Fibroblast of lung (primary cell): ENCODE data around the gene NDUFAB1. TPM values are rescaled to one million over a fixed set of nuclear protein-coding genes. Genes with fewer than 3 reads are reported as not detected.
"Not testable (repeated sequence)": the region's sequence is repeated elsewhere in the genome, so short reads cannot be mapped to it uniquely, and the experiment has no call there.

Experiments
- DNase-seq, 2 donors: peaks; one replicate each; pipeline versions ENCODE4 v3.0.0 to v3.0.0-alpha.2; 2010; ENCODE audit warnings: low read depth in 2 of 2
- H2AFZ ChIP-seq: 2 replicates; pipeline ENCODE4 v1.5.1; 2012; ENCODE audit warnings: low read length, control low read depth, inconsistent platforms
- H3K27ac ChIP-seq: 2 replicates; pipeline ENCODE4 v1.5.1; 2011; ENCODE audit warnings: low read length, control low read depth; ENCODE audit not compliant: insufficient read depth
- H3K27me3 ChIP-seq: 2 replicates; pipeline ENCODE4 v1.5.1; 2011; ENCODE audit warnings: mild to moderate bottlenecking, low read length; ENCODE audit not compliant: control insufficient read depth, insufficient read depth
- H3K36me3 ChIP-seq: 2 replicates; pipeline ENCODE4 v1.5.1; 2011; ENCODE audit warnings: low read length; ENCODE audit not compliant: control insufficient read depth, insufficient read depth
- H3K4me1 ChIP-seq: 2 replicates; pipeline ENCODE4 v1.5.1; 2011; ENCODE audit warnings: low read length; ENCODE audit not compliant: control insufficient read depth, insufficient read depth; ENCODE audit errors: extremely low read depth
- H3K4me2 ChIP-seq: 2 replicates; pipeline ENCODE4 v1.5.1; 2011; ENCODE audit warnings: low read length, control low read depth; ENCODE audit not compliant: insufficient read depth; ENCODE audit errors: extremely low read depth
- H3K4me3 ChIP-seq, 4 experiments: fragments of 200-600 bp in 1 of 4; sonication (generic) in 1 of 4; replicated peaks in 1 of 4; 2 replicates each; pipeline ENCODE4 v1.5.1; 2011 to 2016; ENCODE audit warnings: low read length in 4 of 4, low read depth in 3 of 4, mild to moderate bottlenecking in 3 of 4, control low read depth in 2 of 4, inconsistent platforms in 1 of 4, mixed read lengths in 1 of 4; ENCODE audit not compliant: insufficient read depth in 1 of 4; ENCODE audit errors: control extremely low read depth in 1 of 4
- H3K79me2 ChIP-seq: 2 replicates; pipeline ENCODE4 v1.5.1; 2012; ENCODE audit warnings: mild to moderate bottlenecking, low read length, inconsistent platforms; ENCODE audit not compliant: control insufficient read depth, insufficient read depth
- H3K9ac ChIP-seq: 2 replicates; pipeline ENCODE4 v1.5.1; 2011; ENCODE audit warnings: mild to moderate bottlenecking, low read length, control low read depth; ENCODE audit not compliant: insufficient read depth
- H3K9me3 ChIP-seq: 2 replicates; pipeline ENCODE4 v1.5.1; 2012; ENCODE audit warnings: low read depth, low read length; ENCODE audit not compliant: control insufficient read depth, insufficient read depth
- H4K20me1 ChIP-seq: 2 replicates; pipeline ENCODE4 v1.5.1; 2011; ENCODE audit warnings: low read length; ENCODE audit not compliant: control insufficient read depth, insufficient read depth; ENCODE audit errors: extremely low read depth
- EZH2 ChIP-seq: IDR thresholded peaks from 2 replicates; pipeline ENCODE4 v1.5.1; 2012; ENCODE audit warnings: low read length, control low read depth, mild to moderate bottlenecking; ENCODE audit errors: missing control alignments
- polyA plus RNA-seq, 2 donors: library from polyadenylated mRNA; depleted of rRNA in 1 of 2; stranded (reverse) in 1 of 2; unstranded in 1 of 2; fragments of >200 nt; gene quantifications; 2 replicates each; pipeline ENCODE4 v1.2.1, GENCODE V29; 2011 to 2012; ENCODE audit warnings: missing spikeins in 1 of 2
- total RNA-seq: library from RNA; depleted of rRNA; stranded (reverse); fragments of >200 nt; gene quantifications from 2 replicates; pipeline ENCODE4 v1.2.1, GENCODE V29; 2014
- TF ChIP-seq, protein P1 (sequence below), 2 donors: IDR thresholded peaks in 1 of 2; conservative IDR thresholded peaks in 1 of 2; 1 replicate in 1 of 2; 2 replicates in 1 of 2; pipeline ENCODE4 v1.5.1; 2011 to 2012; ENCODE audit warnings: low read length in 2 of 2, control low read depth in 1 of 2, inconsistent platforms in 1 of 2, low read depth in 1 of 2, mild to moderate bottlenecking in 1 of 2

NDUFAB1 gene
- total and polyA plus RNA-seq, 2 donors (not counting 1 experiment from before 2014, with no cell fraction given), result 98.4 to 105 TPM

DNA sequence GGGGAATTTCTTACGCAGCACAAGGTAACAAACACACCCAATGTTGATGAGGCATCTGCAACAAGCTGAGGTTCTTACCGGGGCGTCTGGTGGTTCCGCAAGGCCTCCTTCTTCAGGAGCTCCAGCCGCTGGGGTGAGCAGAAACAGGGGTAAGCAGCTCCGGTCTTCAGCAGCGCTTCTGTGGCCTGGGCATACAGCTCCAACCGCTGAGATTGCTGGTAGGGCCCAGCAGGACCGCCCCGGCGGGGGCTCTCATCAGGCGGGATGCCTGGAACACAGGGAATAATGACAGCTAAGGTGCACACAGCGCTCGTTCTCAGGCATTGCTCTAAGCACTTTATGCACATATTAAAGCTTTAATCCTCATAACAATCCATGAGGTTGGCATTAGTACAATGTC is 51.7 kb downstream of the NDUFAB1 start:
- H3K4me1 ChIP-seq, result no peaks in the 10 kb centered on the region
- H3K36me3 ChIP-seq, result peaks cover 5% of the 10 kb centered on the region
- H3K27me3 ChIP-seq, result no peaks in the 10 kb centered on the region
- no peak overlapping the region for H3K9ac ChIP-seq
- no peak overlapping the region for H3K4me3 ChIP-seq
- no peaks in the 10 kb centered on the region for H3K9me3 ChIP-seq
- H4K20me1 ChIP-seq, result no peaks in the 10 kb centered on the region
- no peak for TF ChIP-seq EZH2
- TF ChIP-seq, protein P1, sequence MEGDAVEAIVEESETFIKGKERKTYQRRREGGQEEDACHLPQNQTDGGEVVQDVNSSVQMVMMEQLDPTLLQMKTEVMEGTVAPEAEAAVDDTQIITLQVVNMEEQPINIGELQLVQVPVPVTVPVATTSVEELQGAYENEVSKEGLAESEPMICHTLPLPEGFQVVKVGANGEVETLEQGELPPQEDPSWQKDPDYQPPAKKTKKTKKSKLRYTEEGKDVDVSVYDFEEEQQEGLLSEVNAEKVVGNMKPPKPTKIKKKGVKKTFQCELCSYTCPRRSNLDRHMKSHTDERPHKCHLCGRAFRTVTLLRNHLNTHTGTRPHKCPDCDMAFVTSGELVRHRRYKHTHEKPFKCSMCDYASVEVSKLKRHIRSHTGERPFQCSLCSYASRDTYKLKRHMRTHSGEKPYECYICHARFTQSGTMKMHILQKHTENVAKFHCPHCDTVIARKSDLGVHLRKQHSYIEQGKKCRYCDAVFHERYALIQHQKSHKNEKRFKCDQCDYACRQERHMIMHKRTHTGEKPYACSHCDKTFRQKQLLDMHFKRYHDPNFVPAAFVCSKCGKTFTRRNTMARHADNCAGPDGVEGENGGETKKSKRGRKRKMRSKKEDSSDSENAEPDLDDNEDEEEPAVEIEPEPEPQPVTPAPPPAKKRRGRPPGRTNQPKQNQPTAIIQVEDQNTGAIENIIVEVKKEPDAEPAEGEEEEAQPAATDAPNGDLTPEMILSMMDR (conservative IDR thresholded peaks at IDR 0.05 in 1 of 2, IDR thresholded peaks at IDR 0.05 in 1 of 2; ENCODE audit: low read depth in 1 of 2, low read length in 2 of 2), result no peak
- H3K79me2 ChIP-seq, result no peaks in the 10 kb centered on the region
- no peak for DNase-seq
- no peak overlapping the region for H3K27ac ChIP-seq
- no peak overlapping the region for H3K4me2 ChIP-seq
- no peak overlapping the region for H2AFZ ChIP-seq

DNA sequence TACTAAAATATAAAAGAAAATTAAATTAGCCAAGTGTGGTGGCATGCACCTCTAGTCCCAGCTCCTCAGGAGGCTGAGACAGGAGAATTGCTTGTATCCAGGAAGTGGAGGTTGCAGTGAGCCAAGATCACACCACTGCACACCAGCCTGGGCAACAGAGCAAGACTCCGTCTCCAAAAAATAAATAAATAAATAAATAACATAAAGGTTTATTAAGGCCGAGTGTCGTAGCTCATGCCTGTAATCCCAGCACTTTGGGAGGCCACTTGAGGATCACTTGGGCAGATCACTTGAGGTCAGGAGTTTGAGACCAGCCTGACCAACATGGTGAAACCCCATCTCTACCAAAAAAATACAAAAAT is 55.3 kb downstream of the NDUFAB1 start:
- H3K4me3 ChIP-seq, DNase-seq, H4K20me1 ChIP-seq, H3K9ac ChIP-seq, H3K79me2 ChIP-seq, H3K4me2 ChIP-seq, H2AFZ ChIP-seq, H3K27ac ChIP-seq, H3K27me3 ChIP-seq, H3K36me3 ChIP-seq, H3K4me1 ChIP-seq, H3K9me3 ChIP-seq: not testable (repeated sequence)

DNA sequence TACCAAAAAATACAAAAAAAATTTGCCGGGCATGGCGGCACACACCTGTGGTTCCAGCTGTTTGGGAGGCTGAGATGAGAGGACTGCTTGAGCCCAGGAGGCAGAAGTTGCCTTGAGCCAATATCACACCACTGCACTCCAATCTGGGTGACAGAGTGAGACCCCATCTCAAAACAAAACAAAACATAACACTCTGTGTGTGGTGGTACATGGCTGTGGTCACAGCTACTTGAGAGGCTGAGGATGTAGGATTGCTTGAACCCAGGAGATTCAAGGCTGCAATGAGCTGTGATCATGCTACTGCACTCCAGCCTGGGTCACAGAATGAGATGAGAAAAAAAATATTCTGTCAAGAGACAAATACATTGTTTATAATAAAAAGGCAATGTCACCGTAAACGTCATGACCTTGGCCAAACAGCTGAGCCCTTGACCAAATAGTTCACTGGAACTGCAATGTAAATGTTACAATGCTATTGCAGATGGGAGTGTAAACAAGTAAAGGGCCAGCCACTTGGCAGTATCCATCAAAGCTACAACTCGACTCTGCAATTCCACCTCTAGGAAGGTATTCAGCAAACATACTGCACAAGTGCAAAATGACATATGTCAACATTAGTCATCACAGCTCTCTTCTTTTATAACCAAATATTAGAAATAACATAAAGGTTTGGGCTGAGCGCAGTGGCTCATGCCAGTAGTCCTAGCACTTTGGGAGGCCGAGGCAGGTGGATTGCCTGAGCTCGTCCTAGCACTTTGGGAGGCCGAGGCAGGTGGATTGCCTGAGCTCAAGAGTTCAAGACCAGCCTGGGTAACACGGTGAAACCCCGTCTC is 55.9 kb downstream of the NDUFAB1 start:
- TF ChIP-seq, protein P1 (conservative IDR thresholded peaks at IDR 0.05 in 1 of 2, IDR thresholded peaks at IDR 0.05 in 1 of 2; ENCODE audit: low read depth in 1 of 2, low read length in 2 of 2), result no peak
- no peak for TF ChIP-seq EZH2
- no peak overlapping the region for H2AFZ ChIP-seq
- no peak overlapping the region for H3K4me3 ChIP-seq
- no peak overlapping the region for H3K4me2 ChIP-seq
- H3K9ac ChIP-seq, result no peak overlapping the region
- no peaks in the 10 kb centered on the region for H3K4me1 ChIP-seq
- no peak overlapping the region for H3K27ac ChIP-seq
- DNase-seq, result no peak
- no peaks in the 10 kb centered on the region for H3K79me2 ChIP-seq
- H3K36me3 ChIP-seq, result no peaks in the 10 kb centered on the region
- no peaks in the 10 kb centered on the region for H3K9me3 ChIP-seq
- H4K20me1 ChIP-seq, result no peaks in the 10 kb centered on the region
- no peaks in the 10 kb centered on the region for H3K27me3 ChIP-seq
